Suprapubic skin (tissue), 3 donors: ENCODE measurements around the gene MAN2B2.
"Not testable (repeated sequence)": the region's sequence is repeated elsewhere in the genome, so short reads cannot be mapped to it uniquely, and the experiment has no call there.

Source experiments
- CTCF ChIP-seq, 2 donors: fragments of 200-600 bp in 1 of 2; fragments of 450-650 bp in 1 of 2; sonication (generic) in 1 of 2; IDR thresholded peaks; one replicate each; pipeline ENCODE4 v1.5.1; 2016 to 2019; ENCODE audit warnings: antibody characterized with exemption in 2 of 2, mild to moderate bottlenecking in 1 of 2, moderate library complexity in 1 of 2
- POLR2AphosphoS5 ChIP-seq, 3 donors: sonication (generic); formaldehyde crosslinking; IDR thresholded peaks; one replicate each; pipeline ENCODE4 v1.6.1; 2017; ENCODE audit warnings: antibody characterized with exemption in 3 of 3

GRCh38 chr4:6655291-6655690, 80.3 kb downstream of the MAN2B2 start:
- TF ChIP-seq CTCF, POLR2AphosphoS5 (IDR thresholded peaks at IDR 0.05): not testable (repeated sequence)
